Stimulated activated CD8-positive, alpha-beta memory T cell treated with anti-CD3 and anti-CD28 coated beads, Interleukin-7, amount 100 ng/mL, for 24 hours (primary cell): ENCODE results near the gene MFGE8.
A peak's percentile ranks its signal among the peaks of the same experiment; 100 is the strongest.

ENCODE experiments used
- DNase-seq: peaks from one replicate; pipeline ENCODE4 v3.0.0-alpha.2; 2020; ENCODE audit warnings: low read depth

The MFGE8 gene

DNA sequence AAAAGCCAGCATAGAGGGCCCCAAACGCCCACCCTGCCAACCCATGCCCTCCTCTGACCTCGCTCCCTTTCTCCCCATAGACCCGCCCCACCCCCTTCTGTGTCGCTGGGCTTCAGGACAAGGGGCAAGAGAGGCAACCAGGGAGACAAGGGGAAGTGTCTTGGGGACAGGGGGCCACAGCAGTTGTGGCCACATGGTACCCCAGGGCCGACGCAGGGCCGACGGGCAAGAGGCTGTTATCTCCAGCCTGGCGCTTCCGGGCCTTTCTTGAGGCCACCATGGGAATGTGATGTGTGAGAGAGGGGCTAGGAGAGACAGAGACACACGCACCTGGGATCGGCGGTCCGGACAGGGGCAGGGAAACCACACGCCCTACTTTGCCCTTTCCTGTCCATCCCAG is 14.4 kb downstream of the MFGE8 start:
- DNase-seq = no peak

DNA sequence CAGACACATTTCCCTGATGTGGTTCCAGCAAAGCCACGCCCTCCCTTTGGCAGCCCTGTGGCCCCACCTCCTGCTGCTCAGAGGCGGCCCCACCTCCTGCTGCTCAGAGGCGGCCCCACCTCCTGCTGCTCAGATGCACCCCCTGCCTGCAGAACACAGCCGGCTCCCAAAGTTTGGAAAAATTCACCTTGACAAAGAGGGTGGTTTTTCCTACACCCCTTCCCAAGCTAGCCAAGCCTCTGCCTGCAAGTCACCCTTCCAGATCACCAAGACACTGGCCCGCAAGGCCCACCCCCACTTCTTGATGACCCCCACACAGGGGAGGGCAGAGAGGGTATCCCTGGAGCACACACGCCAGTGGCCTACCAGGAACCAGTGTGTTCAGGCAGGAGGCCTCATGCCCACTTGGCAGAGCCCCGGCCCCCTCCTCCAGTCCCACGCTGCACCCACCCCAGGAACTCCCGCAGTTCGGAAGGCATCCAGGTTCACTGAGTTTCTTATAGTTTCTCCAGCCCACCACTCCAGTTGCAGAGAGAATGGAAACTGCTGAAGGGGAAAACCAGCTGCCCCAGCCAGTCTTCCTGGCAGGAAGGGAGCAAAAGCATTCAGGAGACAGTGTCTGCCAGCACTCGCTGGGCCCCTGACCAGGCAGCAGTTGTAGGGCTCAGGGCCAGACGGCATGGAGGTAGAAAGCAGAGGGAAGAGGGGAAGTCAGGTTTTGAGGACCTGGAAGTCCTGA is 15.6 kb downstream of the MFGE8 start:
- DNase-seq = peak; percentile 57

DNA sequence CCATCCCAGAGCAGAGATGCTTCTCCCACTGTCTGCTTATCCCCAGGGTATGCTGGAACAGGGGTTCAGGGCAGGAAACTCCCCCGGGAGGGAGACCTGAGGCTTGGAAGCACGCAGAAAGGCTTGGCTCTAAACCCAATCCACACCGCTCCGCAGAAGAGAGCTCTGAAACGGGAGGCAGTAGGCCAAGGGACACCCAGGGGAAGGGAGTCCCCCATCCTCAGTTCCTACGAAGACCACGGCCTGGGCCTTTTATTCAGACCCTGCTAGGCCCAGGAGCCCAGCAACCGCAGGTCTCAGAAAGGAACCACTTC is 16.1 kb downstream of the MFGE8 start:
- no peak for DNase-seq

DNA sequence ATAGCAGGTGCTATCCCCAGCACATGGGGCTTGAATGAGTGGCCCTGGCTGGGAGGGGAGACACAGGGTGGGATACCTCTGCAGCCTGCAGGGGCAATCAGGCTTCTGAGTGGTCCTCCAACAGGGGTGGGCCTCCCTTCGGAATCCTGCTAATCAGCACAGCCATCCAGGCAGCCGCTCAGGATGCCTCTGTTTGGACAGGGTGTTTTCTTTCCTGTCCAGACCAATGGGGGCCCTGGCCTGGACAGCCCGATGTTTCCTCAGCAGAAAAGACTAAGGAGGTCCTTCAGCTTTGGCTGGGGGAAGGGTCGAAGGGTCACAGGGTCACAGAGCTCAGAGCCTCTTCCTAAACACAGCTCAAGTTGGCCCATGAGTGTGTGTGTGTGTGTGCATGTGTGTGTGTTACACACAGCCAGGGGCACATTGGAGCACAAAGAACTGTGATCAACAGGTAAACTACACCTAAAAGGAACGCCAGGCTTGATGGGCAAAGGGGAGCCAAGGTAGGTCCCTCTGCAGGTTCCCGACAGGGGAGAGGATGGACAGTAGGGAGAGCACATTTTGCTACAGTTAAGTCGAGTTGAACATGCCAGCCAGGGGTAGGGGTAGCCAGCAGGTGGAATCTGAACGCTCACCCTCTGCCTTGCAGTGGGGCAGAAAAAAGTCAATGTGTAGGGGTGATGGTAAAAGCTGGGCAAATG is 16.7 kb downstream of the MFGE8 start:
- no peak for DNase-seq

DNA sequence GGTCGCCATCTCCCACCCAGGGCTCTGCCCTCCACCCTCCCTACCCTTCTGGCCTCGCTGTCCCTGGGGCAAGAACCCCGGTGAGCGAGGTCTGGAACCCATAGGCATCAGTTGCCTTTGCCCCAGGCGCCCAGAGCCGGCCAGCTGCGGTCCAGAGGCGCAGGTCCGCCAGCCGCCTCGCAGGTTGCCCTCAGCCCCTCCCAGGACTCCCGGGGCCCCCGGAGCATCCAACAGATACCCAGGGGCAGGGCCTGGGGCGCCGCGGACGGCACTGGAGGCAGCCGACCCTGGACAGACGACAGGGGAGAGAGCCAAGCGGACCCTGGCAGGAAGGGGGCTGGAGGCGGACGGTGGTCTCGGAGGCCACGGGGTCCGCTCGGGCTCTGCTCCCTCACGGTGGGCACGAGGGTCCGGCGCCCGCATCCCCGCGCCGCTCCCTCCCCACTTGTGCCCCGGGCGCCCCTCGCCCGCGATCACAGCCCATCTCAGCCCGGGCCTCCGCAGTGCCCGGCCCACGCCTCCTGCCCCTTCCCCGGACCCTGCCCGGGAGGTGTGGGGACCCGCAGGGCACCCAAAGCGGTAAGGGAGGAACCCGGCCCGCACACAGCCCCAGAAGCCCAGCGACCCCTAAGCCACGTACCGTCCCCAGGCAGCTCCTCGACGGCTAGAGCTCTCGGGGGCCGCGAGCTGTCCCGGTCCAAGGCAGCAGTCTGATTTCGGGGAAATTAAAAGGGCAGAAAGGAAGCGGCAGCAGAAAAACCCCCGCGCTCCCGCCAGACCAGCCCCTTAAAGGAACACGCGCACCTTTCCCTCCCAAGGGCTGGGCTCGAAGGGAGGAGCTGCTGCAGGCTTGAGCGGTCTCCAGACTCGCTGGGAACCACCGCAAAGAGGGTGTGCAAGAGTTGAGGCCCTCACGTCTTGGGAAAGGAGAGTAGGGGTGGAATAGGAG is 18.1 kb downstream of the MFGE8 start, which contains the start of gene HAPLN3:
Gene HAPLN3, minus strand, starts transcription at position 726 of the 949 bp plus-strand sequence. CDS start 8,246 bp downstream, outside the sequence.
- DNase-seq = peak; percentile 32

DNA sequence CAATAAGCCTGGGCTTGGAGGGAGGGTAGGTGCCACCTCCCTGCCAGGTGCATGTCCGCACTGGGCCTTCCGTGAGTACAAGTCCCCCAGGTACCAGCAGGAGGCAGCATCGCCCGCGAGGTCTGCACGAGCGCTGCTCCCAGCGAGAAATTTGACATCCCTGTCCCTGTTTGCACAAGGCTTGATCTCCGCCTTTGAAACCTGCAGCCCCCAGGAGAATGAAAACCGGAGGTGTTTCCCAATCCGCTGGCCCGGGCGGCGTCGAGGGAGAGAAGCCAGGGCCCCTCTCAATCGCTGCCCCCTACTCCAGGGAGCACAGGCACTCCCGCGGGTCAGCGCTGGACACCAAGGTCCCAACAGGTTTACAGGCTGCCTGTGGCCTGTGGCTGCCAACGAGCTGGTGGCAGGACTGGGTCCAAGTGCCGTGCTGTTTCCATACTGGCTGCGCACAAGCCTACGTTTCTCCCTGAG is 18.8 kb downstream of the MFGE8 start:
- DNase-seq = peak; percentile 68

DNA sequence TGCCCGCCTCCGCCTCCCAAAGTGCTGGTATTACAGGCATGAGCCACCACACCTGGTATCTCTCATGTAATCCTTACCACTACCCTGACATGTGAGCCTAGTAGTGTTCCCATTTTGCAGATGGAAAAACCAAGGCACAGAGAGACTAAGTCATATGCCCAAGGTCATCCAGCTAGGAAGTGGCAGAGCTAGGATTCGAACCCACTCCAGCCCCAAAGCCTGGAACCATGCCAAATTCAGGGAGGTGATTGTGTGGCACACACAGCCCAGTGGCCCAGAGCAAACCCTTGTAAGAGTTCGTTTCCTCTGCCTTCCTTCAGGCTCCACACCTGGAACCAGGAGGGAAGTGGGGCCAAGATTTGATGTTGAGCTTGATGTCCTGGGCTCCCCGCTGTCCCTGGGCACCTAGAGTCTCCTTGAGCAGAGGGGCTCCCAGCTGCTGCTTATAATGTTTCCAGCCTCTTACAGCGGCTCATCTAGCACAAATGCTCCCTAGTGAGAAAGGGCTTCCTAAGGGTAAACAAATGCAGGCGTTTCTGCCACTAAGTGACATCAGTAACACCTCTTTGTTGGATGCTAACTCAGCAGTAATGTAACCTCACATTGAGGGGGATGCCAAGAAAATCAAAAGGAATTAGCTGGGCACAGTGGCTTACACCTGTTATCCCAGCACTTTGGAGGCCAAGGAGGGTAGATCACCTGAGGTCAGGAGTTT is 21.5 kb downstream of the MFGE8 start:
- no peak for DNase-seq

DNA sequence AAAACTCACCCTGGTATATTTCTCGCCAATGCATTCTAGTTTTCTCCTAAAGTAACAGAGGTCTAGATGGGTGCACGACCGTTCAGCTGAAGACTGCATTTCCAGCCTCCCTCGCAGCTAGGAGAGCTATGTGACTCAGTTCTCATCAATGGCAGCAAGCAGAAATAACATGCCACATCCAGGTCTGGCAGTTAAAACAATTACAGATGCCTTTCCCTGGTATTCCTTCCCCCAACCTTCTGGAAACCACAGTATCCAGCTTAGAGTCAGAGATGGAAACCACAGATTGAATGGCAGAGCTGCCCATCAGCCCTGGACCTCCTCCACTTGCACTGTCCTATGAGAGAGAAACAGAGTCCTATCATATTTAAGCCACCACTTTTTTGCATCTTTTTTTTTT is 22.7 kb downstream of the MFGE8 start:
- DNase-seq = no peak

DNA sequence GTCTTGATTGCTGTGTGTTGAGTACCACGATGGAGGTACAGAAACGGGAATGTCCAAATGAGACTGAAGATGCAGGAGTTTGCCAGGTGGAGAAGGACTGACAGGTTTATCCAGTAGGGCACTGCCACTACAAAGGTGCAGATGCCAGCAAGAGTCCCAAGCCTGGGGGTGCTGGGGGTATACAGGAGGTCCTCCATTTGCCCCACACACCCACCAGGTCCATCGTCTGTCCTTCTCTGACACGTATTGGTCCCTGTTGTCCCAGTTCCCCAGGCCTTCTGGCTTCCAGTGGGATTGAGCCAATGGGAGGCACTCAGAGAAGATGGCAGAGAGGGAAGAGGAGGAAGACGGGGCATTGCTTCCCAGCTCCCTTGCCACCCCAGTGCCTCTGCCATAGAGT is 24.5 kb downstream of the MFGE8 start:
- DNase-seq = no peak

DNA sequence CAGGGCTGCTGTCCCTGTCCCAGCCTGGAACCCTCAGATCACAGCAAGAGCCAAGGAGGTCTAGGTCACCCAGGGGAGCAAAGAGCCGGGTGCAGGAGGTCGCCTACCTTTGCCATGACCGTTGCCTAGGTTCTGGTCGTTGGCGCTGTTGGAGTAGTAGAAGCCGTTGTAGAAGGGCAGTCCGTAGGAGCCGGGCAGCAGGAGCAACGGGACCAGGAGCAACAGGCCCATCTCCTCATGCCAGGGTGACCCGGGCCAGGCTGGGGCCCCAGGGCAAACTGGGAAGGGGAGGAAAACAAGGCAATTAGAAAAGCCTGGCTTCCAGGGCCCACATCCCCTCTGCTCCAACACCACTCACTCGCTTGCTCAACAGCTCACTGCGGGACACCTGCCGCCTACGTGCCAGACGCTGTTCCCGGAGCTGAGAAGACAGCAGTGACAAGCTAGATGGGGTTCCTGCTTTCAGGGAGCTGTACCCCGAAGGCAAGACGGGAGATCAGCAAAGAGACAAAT is 26.1 kb downstream of the MFGE8 start:
- DNase-seq = no peak

DNA sequence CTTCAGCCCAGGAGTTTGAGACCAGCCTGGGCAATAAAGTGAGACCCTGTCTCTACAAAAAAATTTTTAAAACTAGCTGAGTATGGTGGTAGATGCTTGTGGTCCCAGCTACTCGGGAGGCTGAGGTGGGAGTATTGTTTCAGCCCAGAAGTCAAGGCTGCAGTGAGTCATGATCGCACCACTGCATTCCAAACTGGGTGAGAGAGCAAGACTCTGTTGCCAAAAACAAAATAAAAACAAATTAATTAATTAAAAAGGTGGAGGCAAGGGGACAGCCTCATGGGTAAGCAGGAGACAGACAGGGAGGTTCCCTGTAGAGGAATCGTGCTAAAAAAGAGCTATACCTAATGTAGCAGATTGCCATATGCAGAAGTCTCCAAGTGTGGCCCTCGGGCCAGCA is 30.4 kb downstream of the MFGE8 start:
- no peak for DNase-seq

DNA sequence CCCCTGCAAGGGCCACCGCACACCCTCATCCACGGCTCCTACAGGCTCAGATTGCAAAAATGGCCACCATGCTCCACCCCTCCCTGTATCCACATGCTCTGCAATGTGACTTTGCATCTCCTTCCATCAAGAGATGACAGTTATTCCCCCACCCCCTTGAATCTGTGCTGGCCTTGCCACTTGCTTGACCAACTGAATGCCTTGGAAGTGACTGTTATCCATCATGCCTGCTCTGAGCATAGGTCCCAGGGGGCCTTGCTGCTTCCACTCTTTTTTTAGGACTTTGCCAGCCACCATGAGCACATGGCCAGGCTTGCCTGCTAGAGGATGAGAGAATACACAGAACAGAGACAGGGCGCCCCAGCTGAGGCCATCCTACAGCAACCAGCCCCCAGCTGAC is 31.4 kb downstream of the MFGE8 start:
- DNase-seq = no peak

DNA sequence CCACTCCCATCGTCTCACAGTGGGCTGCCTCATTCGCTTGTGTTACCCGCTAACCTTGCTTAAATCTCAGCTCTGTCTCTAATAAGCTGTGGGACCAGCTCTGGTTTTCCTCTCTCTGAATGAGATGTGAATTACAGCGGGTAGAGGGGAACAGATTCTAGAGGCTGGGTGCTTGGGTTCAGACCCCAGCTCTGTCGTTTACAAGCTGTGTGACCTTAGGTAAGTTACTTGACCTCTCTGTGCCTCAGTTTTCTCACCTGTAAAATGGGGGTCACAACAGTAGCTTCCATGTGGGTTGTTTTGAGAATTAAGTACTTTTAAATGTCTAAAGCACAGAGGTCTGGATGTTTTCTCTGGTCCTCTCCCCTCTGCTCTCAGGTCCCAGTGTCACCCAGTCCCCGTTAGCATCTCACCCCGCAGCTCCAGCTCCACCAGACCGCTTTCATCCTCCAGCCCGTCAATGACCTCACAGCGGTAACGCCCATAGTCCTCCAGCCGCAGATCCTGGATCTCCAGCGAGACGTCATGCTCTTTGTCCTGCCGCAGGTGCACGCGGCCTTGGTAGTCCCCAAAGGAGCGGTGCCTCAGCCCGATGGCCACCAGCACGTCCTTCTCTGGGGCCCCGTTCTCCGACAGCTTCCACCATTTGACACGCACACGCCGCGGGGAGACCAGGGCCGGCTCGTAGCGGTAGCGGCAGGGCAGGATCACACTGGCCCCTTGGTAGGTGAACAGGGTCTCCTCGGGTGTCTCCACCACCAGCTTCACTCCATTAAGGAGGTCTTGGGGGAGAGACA is 32.0 kb downstream of the MFGE8 start:
- DNase-seq = no peak

DNA sequence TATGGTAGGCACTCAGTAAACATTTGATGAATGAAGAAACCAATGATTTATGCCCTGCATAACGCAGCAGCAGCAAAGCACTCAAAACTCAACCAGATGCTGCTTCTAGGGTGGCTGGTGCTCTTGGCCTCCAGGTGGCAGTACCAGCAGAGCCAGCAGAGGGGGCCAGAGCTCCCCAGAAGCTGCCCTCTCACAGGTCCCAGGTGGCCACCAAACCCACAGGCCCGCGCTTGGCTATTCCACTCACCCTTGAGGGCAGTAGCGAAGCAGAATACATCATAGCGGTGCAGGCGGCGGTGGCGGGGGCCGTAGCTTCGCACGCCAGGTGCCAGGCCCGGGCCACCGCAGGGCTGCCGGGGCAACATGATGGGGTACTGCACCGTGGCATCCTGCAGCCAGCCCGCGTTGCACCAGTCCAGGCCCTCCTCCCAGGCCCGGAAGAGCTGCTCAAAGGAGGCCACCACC is 34.4 kb downstream of the MFGE8 start:
- DNase-seq = no peak

DNA sequence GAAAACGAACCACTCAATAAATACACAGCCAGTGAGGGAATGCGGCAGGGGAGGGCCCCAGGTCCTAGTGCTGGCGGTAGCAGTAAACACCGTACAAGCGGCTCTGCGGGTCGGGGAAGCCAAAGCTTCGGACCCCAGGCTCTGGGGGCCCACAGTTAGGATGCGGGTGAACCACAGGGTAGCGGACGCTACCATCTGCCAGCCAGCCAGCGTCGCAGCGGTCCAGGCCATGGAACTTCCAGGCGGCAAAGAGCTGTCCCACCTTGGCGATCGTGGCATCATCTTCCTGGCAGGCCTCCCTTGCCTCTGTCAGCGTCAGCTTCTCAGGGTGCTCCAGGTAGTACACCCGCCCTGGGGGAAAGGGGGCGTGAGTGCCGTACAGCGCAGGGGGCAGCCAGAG is 35.3 kb downstream of the MFGE8 start:
- DNase-seq = no peak

DNA sequence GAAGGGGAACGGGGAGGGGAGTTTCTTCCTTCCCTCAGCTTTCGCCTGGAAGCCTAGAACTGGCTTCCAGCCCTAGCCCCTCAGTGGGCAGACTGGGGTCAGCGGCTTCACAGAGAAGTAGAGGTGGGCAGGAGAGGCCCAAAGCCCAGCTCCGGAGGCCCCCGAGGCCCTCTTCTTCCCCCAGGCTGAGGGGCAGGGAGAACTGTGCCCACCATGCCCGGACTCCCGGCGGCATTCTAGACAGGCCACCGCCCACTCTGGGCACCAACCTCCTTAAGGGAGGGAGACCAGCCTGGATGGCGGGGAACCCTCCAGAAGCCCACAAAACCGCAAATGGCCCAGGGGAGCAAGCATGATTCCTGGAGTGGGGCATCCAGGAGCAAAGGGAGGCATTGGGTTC is 35.8 kb downstream of the MFGE8 start:
- DNase-seq = no peak

DNA sequence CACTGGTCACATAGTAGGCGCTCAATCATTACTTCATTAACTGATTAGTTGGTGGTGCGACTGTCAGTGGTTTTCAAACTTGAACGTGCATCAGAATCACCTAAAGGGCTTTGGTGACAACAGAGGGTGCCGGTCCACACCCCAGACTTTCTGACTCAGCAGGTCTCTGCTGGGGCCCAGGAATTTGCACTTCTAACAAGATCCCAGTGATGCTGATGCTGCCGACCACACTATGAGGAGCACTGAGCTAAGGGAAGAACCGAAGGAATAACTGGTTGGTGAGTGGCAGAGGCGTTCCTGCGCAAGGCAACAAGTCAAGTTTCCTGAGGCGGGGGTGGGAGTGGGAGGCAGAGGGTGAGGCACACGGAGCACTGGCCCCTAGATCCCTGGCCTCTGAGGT is 36.6 kb downstream of the MFGE8 start:
- no peak for DNase-seq

DNA sequence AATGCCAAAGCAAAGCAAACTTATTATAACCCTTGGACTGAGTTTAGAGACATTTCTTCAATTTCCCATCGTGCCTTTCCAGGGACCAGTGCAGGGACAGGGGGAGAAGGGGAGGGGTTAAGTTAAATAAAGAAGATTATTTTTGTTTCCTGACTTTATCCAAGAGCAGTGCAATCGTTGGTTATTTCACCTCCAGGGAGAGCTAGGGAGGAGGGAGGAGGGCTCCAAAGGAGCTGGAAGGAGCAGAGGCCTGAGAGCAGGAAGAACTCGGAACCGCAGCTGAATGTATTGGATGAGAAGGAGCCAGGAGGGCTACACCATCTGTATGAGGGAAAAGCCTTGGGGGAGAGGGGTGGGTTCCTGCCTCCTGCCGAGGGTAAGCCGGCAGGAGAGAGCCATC is 38.5 kb downstream of the MFGE8 start:
- no peak for DNase-seq

DNA sequence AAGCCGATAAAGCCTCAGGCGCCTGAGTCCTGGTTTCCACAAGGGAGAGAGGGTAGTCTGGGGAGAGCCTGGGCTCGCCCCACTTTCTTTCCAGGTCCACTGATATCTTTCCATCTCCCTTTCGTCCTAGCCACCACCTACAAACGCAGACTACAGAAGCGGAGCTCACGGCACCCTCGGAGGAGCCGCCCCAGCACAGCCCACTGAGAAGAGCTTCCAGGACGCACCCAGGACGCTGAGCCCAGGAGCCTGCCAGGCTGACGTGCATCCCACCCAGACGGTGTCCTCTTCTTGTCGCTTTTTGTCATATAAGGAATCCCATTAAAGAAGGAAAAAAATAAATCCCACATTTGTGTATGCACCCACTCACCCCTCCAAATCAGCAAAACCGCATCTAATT is 38.9 kb downstream of the MFGE8 start:
- no peak for DNase-seq

DNA sequence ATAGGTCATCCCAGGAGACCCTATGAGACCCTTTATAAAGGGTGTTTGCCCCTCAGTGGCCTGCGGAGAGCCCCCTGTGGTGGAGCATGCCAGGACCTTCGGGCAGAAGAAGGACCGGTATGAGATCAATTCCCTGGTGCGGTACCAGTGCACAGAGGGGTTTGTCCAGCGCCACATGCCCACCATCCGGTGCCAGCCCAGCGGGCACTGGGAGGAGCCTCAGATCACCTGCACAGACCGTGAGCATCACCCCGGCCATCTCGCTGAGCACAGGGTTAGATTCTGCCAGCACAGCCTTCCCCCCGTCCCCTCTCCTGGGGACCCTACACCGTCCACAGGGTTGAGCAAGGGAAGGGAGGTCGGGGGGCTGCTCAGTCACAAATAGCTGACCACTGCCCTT is 39.4 kb downstream of the MFGE8 start:
- DNase-seq = no peak

DNA sequence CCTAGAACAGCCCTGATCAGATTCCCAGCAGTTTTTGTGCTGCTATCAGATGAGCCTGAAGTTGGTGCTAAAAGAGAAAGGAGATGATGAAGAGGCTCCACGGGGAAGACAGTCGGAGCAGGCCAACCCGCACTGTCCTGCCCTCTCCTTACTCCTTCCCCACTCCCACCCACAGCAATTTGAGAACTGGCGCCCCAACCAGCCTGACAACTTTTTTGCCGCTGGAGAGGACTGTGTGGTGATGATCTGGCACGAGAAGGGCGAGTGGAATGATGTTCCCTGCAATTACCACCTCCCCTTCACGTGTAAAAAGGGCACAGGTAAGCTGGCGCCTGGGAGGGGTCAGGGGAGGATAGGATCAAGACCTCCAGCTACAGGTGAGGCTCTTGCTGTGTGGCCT is 40.5 kb downstream of the MFGE8 start:
- no peak for DNase-seq
